HG03103 (cell line): ENCODE data around the gene EFCAB5.
"Not testable (repeated sequence)": the region's sequence is repeated elsewhere in the genome, so short reads cannot be mapped to it uniquely, and the experiment has no call there.

ENCODE experiments used
- ATAC-seq: cut with Tn5 transposase; IDR thresholded peaks from one replicate; pipeline ENCODE4 v1.9.1; 2021; ENCODE audit warnings: low read depth; ENCODE audit not compliant: unreplicated experiment

Gene EFCAB5

DNA sequence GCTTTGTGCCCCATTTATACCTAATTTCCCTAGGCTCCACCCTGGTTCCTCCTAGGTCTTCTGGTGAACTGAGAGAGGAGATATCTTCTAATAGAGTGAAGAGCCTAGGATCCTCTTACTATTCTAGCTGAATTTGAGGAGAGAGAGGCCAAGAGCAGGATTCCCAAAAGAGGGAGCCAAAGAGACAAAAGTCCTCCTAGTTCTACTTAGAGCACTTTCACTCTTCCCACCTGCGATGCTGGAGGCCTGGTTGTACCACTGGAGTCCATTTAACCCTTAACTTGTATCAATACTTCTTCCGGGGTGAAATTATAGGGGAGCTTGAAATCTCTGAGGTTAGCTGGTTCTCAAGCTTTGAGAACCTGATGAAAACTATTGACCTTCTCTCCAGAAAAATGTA, 8.1 kb upstream of the EFCAB5 start:
- ATAC-seq: no peak

DNA sequence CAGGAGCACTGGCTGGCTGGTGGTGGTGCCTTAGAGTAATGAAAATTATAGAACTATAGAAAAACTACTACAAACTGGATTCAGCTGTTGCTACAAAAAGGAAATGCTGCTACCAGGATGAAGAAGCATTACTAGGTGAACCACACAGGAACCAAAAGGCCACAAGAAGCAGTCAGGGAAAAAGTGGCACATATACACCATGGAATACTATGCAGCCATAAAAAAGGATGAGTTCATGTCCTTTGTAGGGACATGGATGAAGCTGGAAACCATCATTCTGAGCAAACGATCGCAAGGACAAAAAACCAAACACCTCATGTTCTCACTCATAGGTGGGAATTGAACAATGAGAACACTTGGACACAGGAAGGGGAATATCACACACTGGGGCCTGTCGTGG, 5.5 kb upstream of the EFCAB5 start:
- ATAC-seq: not testable (repeated sequence)

DNA sequence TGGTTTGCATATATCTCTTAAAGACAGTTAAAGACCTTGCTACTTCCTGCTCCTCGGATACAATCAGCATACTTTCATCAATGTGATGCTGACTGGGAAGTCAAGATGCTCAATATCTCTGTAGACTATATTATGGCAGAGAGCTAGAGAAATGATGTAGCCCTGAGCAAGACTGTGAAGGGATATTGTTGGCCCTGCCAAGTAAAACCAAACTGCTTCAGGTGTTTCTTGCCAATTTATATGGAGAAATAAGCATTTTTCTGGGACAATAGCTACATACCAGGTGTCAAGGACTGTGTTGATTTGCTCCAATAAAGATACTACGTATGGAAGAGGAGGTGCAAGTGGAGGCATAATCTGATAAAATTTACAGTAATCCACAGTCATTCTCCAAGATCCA, 4.7 kb upstream of the EFCAB5 start:
- no peak for ATAC-seq

DNA sequence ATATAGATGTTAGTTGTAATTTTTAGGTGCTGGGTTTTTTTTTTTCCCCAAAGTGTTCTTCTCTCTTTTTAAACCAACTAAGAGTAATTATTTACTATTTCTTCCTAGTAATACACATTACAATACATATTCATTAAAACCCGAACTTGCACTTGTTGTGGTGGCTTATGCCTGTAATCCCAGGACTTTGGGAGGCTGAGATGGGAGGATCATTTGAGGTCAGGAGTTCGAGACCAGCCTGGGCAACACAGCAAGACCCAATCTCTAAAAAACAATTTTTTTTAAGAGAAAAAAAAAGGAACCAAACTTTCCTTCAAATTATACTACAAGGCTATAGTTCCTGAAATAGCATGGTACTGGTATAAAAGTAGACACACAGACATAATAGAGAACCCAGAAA, 3.8 kb downstream of the EFCAB5 start:
- ATAC-seq: no peak

DNA sequence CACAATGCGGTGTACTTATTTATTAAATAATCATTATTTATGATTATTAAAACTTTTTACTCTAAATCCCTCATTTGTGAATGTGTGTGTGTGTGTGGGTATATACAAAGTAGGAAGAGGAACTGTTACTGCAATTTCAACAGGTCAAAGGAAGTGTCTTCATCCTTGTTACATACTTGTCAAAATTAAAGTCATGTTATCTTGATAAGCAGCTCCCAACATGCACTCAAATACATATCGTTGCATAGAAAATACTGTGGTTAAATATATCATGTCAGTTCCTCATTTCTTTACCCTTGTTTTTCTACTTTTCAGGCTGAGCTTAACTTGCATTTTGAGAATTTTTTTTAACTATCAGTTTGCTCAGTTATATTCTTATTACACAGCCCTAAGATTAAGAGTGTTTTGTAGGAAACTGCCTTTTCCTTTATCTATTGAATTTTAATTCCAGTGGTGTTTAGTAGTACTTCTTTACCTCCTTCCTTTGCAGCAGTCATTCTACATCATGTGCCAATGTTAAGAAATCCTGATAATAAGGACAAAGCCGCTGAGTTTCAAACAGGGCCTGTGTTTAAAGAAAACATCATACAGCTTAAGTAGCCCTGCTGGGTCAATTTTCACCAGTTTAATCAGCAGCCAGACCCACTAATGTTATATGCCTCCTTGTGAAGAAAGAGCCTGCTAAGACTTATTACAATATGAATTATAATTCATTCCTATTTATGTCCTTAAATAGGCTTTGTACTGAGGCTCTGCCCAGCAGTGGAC, 7.2 kb downstream of the EFCAB5 start:
- ATAC-seq: no peak

DNA sequence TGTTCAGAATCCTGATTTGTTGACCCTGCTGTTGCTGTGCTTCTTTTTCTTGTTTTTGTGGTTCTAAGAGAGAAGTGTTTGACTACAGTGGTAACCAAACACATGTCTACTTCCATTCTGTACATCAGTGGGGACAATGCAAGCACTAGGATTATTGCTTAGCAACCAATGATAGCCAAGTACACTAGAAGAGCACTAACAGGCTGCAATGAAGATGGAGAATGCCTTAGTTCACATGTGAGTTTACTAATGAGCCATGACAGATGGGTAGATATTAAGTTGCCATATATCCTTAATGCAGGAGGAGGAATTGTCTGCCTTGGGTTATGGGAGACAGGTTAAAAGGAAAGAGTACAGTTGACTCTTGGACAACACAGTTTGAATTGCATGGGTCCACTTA, 8.3 kb downstream of the EFCAB5 start:
- no peak for ATAC-seq

DNA sequence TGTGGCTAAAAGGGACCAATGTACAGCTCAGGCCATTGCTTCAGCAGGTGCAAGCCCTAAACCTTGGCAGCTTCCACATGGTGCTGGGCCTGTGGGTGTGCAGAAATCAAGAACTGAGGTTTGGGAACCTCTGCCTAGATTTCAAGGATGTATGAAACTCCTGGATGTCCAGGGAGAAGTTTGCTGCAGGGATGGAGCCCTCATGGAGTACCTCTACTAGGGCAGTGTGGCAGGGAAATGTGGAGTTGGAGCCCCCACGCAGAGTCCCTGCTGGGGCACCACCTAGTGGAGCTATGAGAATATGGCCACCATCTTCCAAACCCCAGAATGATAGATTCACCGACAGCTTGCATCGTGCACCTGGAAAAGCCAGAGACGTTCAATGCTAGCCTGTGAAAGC, 13.0 kb downstream of the EFCAB5 start:
- ATAC-seq: no peak

DNA sequence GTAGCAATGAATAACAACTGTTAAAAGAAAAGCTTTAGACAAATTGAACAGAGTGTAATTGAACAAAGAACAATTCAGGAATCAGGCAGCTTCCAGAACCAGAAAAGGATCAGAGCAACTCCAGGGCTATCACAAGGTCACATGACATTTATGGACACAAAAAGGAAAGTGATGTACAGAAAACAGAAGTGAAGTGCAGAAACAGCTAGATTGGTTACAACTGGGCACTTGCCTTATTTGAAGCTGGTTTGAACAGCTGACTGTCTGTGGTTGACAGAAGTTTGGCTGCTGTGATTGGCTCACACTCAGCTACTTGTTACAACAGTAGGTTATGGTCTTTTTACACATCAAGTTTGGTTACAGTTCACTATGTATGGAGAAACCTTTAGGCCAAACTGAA, 14.8 kb downstream of the EFCAB5 start:
- ATAC-seq: no peak

DNA sequence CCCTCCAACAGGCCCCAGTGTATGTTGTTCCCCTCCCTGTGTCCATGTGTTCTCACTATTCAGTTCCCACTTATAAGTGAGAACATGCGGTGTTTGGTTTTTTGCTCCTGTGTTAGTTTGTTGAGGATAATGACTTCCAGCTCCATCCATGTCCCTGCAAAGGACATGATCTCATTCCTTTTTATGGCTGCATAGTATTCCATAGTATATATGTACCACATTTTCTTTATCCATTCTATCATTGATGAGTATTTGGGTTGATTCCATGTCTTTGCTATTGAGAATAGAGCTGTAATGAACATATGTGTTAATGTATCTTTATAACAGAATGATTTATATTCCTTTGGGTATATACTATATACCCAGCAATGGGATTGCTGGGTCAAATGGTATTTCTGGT, 16.1 kb downstream of the EFCAB5 start:
- not testable (repeated sequence) for ATAC-seq

DNA sequence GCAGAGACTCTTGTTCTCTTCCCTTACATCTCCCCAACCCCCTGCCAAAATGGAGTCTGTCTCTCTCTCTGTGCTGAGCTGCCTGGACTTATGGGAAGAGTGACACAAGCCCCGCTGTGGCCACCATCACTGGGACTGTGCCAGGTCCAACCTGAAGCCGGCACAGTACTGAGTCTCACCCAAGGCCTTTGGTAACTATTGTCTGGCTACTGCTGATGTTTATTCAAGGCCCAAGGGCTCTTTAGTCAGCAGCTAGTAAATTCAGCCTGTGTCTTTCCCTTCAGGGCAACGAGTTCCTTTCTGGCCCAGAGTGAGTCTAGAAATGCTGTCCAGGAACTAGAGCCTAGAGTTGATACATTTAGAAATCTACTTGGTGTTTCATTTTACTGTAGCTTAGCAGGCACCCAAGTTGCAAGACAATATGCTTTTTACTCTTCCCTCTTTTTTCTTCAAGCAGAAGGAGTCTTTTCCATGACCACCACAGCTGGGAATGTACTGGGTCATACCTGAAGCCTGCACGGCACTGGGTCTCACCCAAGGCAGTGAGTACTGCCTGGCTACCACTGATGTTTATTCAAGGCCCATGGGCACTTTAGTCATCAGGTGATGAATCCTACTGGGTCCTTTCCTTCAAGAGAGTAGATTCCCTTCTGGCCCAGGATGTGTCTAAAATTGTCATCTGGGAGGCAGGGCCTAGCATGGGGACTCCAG, 17.7 kb downstream of the EFCAB5 start:
- no peak for ATAC-seq

DNA sequence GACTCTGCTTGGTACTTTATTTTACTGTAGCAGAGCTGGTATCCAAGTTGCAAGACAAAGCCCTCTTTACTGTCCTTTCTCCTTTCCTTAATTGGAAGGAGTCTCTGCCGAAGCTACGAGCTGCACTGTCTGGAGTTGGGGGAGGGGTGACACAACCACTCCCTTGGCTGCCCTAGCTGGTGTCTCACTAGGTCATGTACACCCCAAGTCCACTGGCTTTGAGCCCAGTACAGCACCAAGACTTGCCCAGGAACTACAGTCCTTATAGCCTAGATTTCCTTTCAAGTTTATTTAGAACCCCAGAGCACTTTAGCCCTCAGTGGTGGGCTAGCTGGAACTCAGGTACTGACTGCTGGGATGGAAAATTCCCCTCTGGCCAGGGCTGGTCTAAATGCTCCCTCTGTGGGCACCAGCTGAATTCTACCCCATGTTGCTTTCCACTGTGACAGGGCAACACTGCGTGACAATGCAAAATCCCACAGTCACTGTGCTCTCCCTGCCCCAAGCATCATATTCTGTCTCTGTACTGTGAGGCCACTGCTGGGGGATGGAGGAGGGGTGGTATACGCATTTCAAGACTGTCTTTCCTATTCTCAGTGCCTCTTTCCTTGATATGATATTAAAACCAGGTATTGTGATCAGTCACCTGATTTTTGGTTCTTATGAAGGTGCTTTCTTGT, 18.4 kb downstream of the EFCAB5 start:
- no peak for ATAC-seq

DNA sequence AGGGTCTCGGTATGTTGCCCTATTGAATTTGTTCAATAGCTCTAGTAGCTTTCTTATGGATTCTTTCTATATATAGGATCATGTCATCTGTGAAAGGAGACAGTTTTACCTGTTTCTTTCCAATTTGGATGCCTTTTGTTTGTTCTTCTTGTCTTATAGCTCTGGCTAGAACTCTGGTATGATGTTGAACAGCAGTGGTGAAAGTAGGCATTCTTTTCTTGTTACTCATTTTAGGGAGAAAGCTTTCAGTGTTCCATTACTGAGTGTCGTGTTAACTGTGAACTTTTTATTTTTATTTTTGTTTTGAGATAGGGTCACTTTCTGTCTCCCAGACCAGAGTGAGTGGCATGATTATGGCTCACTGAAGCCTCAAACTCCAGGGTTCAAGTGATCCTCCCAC, 21.2 kb downstream of the EFCAB5 start:
- no peak for ATAC-seq

DNA sequence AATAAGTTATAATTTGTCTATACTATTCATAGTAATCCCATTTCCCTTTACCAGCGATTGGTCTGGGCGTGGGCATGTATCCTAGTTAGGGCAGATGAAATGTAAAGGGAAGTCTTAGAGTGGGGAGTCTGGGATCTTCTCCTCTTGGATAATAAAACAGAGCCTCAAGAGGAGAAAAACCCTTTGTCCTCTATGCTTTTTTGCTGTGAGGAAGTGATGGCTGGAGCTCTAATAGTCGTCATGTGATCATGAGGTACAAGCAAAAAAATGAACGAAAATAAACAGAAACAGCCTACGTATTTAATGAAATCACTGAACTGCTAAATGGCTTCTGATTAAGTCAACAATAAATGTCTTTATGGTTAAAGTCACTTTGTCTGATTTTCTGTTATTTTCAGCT, 26.8 kb downstream of the EFCAB5 start:
- ATAC-seq: no peak

DNA sequence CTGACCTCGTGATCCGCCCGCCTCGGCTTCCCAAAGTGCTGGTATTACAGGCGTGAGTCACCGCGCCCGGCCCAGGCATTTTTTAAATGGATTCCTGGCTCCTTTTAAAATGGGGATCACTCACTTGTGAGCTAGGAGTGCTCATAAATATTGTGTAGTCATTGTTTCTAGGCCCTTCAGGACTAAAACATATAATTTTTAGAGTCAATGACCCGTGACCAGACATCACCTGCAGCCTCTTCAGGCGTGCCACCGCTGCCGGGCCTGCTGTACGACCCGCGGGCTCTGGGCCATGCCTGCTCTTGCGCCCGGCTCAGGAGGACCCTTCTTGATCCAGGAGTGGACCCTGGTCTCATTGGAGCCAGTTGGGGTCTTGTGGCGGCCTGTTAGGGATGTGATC, 30.8 kb downstream of the EFCAB5 start:
- no peak for ATAC-seq

DNA sequence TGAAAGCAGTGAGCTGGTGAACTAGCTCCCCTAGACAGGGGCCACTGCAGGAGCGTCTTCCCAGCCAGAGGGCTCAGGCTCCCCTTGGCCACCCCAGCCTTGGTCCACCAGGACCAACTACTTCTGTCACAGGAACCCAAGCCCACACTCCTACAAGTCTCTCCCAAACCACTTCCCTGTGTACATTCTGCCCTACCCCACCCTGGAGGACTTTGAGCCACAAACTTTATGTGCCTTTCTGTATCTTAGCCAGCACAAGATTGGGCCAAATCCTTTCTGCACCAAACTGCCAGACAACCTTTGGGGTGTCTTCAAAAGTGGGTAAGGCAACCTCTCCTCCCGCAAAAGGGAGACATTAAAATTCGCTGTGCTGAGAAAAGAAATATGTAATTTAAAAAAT, 31.6 kb downstream of the EFCAB5 start:
- no peak for ATAC-seq

DNA sequence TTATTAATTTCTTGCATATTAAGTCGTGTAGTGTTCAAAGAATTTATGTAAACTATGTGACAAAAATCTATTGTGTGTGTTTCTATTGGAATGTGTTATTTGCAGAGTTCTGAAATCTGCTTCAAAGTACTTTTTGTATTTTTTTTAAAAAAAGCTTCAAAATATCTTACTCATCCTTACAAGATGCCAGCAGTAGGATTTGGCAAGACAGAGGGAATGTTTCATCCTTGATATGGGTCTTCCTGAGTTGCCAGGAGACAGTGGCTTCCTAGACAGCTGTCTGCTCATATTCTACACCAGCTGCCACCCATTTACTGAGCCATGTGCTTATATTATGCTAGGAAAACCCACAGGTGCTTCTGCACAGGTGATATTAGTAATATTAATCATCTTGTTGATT, 36.4 kb downstream of the EFCAB5 start:
- ATAC-seq: no peak

DNA sequence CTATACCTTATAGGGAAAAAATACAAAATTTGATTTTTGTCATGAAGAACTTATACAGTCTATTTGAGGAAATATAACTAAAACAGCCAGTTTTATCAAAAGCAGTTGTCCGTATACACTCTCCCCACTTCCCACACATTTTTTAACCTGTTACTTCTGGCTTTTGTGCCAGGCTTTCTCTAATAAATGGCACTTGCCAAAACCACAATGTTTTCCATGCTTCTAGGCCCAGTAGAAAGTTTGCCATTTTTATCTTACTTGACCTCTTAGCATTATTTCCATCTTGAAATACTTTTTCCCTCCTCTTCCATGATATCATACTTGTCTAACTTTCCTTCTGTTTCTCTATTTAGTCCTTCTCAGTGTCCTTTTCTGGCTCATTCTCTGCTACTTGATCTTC, 38.8 kb downstream of the EFCAB5 start:
- ATAC-seq: no peak

DNA sequence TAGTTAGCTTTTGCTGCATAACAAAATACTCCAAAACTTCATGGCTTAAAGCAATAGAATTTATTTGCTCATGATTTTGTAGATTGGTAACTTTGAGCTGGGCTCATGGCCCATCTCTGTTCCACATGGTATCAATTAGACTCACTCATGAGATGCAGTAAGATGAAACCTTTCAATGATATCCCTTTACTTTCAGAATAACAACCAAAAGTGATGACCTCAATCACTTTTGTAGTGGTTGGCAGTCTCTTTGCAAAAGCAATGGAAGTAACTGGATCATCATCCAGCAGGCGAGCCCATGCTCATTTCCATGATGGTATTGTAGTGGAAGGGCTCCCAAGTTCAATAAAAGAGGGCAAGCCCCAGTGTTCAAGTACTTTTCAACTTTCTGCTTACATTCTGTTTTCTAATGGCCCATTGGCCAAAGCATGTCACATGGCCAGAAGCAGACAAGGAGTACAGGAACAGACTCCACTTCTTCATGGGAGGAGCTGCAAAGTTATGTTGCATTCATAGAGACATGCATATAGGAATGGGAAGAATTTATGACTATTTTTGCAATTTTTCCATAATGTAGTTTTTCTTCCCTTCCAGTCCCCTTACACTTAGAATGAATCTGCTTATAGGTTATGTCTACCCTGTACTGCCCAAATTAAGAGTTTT, 41.7 kb downstream of the EFCAB5 start:
- ATAC-seq: no peak

DNA sequence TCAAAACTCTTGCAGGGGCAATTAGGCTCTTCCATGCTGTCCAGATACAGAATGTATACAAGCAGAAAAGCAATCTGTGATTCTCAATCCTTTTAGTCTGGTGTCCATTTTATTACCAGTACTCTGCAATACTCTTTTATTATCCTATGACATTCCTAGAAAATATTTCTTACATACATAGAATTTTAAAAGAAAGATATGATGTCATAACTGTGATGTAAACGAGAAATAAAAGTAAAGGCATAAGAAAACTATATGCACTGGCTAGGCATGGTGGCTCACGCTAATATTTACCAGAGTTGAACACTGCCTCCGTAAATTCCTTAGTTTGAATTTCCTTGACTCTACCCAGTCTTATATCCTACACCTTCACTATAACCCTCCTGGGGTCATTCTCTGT, 55.0 kb downstream of the EFCAB5 start:
- ATAC-seq: no peak

DNA sequence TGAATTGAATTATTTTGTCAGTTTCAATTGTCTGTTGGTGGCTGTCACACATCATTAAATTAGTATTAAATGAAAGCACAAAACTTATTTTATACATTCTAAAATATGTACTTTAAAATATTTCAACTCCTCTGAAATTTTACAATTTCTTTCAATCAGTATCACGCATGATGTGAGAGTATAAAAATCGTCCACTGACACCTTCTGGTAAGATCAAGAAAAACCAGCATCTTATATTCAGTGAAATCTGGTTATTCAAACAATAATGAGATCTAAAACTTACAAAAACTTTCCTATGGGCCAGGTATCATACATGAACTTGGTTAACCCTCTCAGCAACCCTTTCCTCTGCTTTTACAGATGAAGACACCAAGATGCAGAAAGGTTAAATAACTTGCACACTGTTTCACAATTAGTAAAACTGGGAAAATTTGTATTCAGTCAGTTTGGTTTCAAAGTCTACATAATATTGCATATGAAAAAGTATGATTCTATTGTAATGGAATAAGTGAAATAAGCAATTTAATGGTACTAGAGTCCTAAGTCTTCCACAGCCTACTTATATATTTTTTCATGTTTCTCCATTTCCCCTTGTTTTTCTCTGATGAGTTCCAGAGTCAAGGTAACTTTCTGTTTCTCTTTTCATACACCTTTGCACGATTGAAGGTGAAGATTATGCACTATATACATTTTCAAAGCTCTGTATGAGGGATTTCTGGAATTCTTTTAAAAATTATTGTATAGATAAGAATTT, 58.7 kb downstream of the EFCAB5 start:
- ATAC-seq: no peak
